Heart left ventricle (tissue), 16 donors: ENCODE data around the gene SAP30BP. TPM values are rescaled to one million over a fixed set of nuclear protein-coding genes. Genes with fewer than 3 reads are reported as not detected.

Experiments used
- ATAC-seq, 4 donors: fragments of 200-7000 bp; cut with Tn5 transposase; one replicate each; pipeline ENCODE4 v1.9.1; 2020 to 2022; ENCODE audit warnings: moderate library complexity in 4 of 4, mild to moderate bottlenecking in 3 of 4, moderate number of reproducible peaks in 1 of 4
- DNase-seq, 5 donors: peaks; one replicate each; pipeline ENCODE4 v3.0.0-alpha.2; 2020
- H3K27ac ChIP-seq, 12 donors: fragments of 200-600 bp; sonication (generic) in 4 of 12; one replicate each; pipeline versions ENCODE4 v1.5.0 to v1.8.0; 2016 to 2022; ENCODE audit warnings: mild to moderate bottlenecking in 2 of 12
- H3K27me3 ChIP-seq, 9 donors: fragments of 200-600 bp; sonication (generic) in 2 of 9; one replicate each; pipeline versions ENCODE4 v1.5.1 to v1.8.0; 2016 to 2022; ENCODE audit warnings: mild to moderate bottlenecking in 3 of 9
- H3K36me3 ChIP-seq, 9 donors: fragments of 200-600 bp; sonication (generic) in 2 of 9; one replicate each; pipeline versions ENCODE4 v1.5.0 to v1.8.0; 2018 to 2022; ENCODE audit warnings: mild to moderate bottlenecking in 2 of 9
- H3K4me1 ChIP-seq, 12 donors: fragments of 200-600 bp; sonication (generic) in 4 of 12; one replicate each; pipeline versions ENCODE4 v1.5.0 to v1.8.0; 2016 to 2022; ENCODE audit warnings: mild to moderate bottlenecking in 3 of 12
- H3K4me3 ChIP-seq, 12 donors: fragments of 200-600 bp; sonication (generic) in 4 of 12; one replicate each; pipeline versions ENCODE4 v1.5.0 to v1.8.0; 2017 to 2022; ENCODE audit warnings: mild to moderate bottlenecking in 9 of 12, moderate library complexity in 4 of 12
- H3K9me3 ChIP-seq, 12 donors: fragments of 200-600 bp; sonication (generic) in 4 of 12; one replicate each; pipeline versions ENCODE4 v1.5.0 to v1.8.0; 2016 to 2022; ENCODE audit warnings: mild to moderate bottlenecking in 1 of 12
- POLR2A ChIP-seq, 2 donors: fragments of 450-650 bp; IDR thresholded peaks; one replicate each; pipeline ENCODE4 v1.6.1; 2017; ENCODE audit warnings: antibody characterized with exemption in 2 of 2, mild to moderate bottlenecking in 2 of 2, moderate library complexity in 2 of 2
- WGBS, 4 donors: extraction: QIAGEN DNeasy Blood & Tissue Kit in 2 of 4; methylation state at CpG; one replicate each; pipeline versions ENCODE4 v1.1.5 to v1.1.7; 2013 to 2018; 5-methylcytosine and 5-hydroxymethylcytosine counted together
- intact Hi-C, 10 donors: fragments of 100-400 bp; cut with DNase I; formaldehyde crosslinking; loops; one replicate each; pipeline versions ENCODE4 v1.11.1 to v1.14.2; 2022
- polyA plus RNA-seq, 2 donors: library from polyadenylated mRNA; stranded (reverse); fragments of 200-250 nt; gene quantifications; one replicate each; pipeline ENCODE4 v1.2.3, GENCODE V29; 2013
- total RNA-seq, 9 donors: library from RNA; depleted of rRNA in 2 of 9; stranded (reverse); fragments of >200 nt in 2 of 9; fragmentation: NEBNext Ultra II Directional in 3 of 9; extraction: Animal tissue kit (Norgen Biotek cat#: 25700) in 3 of 9; gene quantifications; one replicate each; pipeline versions ENCODE4 v1.1.0 to v1.2.4, GENCODE V29; 2016 to 2023
- TF ChIP-seq, protein P1 (sequence below), 12 donors: fragments of 200-600 bp; sonication (generic) in 4 of 12; IDR thresholded peaks; one replicate each; pipeline versions ENCODE4 v1.5.0 to v1.8.0; 2018 to 2022; ENCODE audit warnings: antibody characterized with exemption in 12 of 12, mild to moderate bottlenecking in 5 of 12
- donor health status: ischemic (EF 13 %, LVEDD 7.1; RV severe dilation, severe dysfunction).
- donor health status: healthy with polysubstance abuse.
- donor health status: DM: no; HTN: yes; CAD: no.
- donor health status: DM: no; HTN: no; CAD: no.
- donor health status: ischemic (EF 25% LVEDD 6.9; RV normal size, moderate dysfunction).
- donor health status: ischemic (EF 25% LVEDD 5.7; RV mildly dilated, moderate dysfunction).
- donor health status: healthy.
- donor health status: DM: yes; HTN: yes; CAD: no.
- donor health status: ischemic (EF 35%, LVEDD 5.7; RV mildly dilated, moderate dysfunction).
- donor health status: nonischemic (EF 11% LVEDD 7.7; RV severe dilation, severe dysfunction).
- donor health status: DM: yes; HTN: yes; CAD: no.
- donor health status: PGD.
- donor health status: ischemic (EF 29% LVEDD 5.4; RV normal size, mild dysfunction).
- donor health status: nonischemic (EF 23%, LVEDD 6.1; RV moderate dilation, normal function).

Gene SAP30BP
- total and polyA plus RNA-seq, 11 donors: 40.9 to 121 (median 54.6) TPM

GRCh38 chr17:75631353-75631752 lies 35.8 kb upstream of the SAP30BP start:
- WGBS, 4 donors: 90 to 93% (median 91%) methylated on average over 16 to 27 of the region's 27 CpGs
- Histone ChIP-seq H3K27me3 (no peaks in the 10 kb centered on the region), H3K36me3 (peaks cover 0 to 35% (median 12%) of the 10 kb centered on the region in 9 donors), H3K4me3 (no peak overlapping the region), H3K4me1 (peaks cover 13 to 42% (median 23%) of the 10 kb centered on the region in 12 donors), H3K9me3 (no peaks in the 10 kb centered on the region), H3K27ac (no peak overlapping the region)
- intact Hi-C loops: loop anchor here in 3 of 10 donors (2.0 to 5.0 kb wide), 2 partner anchors 116 to 117 kb away; no protein-coding TSS in a partner anchor
- TF ChIP-seq, protein P1, sequence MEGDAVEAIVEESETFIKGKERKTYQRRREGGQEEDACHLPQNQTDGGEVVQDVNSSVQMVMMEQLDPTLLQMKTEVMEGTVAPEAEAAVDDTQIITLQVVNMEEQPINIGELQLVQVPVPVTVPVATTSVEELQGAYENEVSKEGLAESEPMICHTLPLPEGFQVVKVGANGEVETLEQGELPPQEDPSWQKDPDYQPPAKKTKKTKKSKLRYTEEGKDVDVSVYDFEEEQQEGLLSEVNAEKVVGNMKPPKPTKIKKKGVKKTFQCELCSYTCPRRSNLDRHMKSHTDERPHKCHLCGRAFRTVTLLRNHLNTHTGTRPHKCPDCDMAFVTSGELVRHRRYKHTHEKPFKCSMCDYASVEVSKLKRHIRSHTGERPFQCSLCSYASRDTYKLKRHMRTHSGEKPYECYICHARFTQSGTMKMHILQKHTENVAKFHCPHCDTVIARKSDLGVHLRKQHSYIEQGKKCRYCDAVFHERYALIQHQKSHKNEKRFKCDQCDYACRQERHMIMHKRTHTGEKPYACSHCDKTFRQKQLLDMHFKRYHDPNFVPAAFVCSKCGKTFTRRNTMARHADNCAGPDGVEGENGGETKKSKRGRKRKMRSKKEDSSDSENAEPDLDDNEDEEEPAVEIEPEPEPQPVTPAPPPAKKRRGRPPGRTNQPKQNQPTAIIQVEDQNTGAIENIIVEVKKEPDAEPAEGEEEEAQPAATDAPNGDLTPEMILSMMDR (IDR thresholded peaks at IDR 0.05): no peak
- TF ChIP-seq POLR2A (IDR thresholded peaks at IDR 0.05): no peak
- DNase-seq: peak in 1 of 5 donors; percentile 56
- no peak for ATAC-seq

- no peak for ATAC-seq
- no peaks in the 10 kb centered on the region for H3K9me3 ChIP-seq
- H3K27ac ChIP-seq: peak overlapping the region in 5 of 12 donors; percentile 34 to 89 (median 83)
- TF ChIP-seq POLR2A (IDR thresholded peaks at IDR 0.05): no peak
- TF ChIP-seq, protein P1 (IDR thresholded peaks at IDR 0.05): no peak
- peaks cover 0 to 25% (median 1%) of the 10 kb centered on the region in 9 donors for H3K36me3 ChIP-seq
- intact Hi-C loops: loop anchor here in 7 of 10 donors (2.0 to 5.0 kb wide), 5 partner anchors 20 to 118 kb away; no protein-coding TSS in a partner anchor
- 76 to 81% (median 78%) methylated on average over 11 to 12 of the region's 12 CpGs for WGBS, 4 donors
- peaks cover 13 to 52% (median 25%) of the 10 kb centered on the region in 12 donors for H3K4me1 ChIP-seq
- peak in 2 of 5 donors; percentile 23 to 46 for DNase-seq
- no peak overlapping the region for H3K4me3 ChIP-seq
- no peaks in the 10 kb centered on the region for H3K27me3 ChIP-seq
These were observed 34.7 kb upstream of the SAP30BP start for GRCh38 chr17:75632428-75632827.

- peaks cover 0 to 24% (median 0%) of the 10 kb centered on the region in 9 donors for H3K36me3 ChIP-seq
- peak; percentile 52 to 77 (median 68) for ATAC-seq
- H3K27ac ChIP-seq: peak within 1 kb of the TSS; percentile 58 to 95 (median 85)
- WGBS, 4 donors: 0 to 17% (median 13%) methylated on average over 12 to 19 of the region's 19 CpGs
- peak within 1 kb of the TSS in 10 of 12 donors; percentile 5 to 39 (median 26) for H3K4me3 ChIP-seq
- peak; percentile 86 to 93 (median 90) for DNase-seq
- no peaks in the 10 kb centered on the region for H3K27me3 ChIP-seq
- TF ChIP-seq, protein P1 (IDR thresholded peaks at IDR 0.05): peak; percentile 93 to 100 (median 98)
- no peak for TF ChIP-seq POLR2A (IDR thresholded peaks at IDR 0.05)
- intact Hi-C loops: loop anchor here in 9 of 10 donors (1.0 to 5.0 kb wide), 9 partner anchors 20 to 118 kb away; no protein-coding TSS in a partner anchor
- H3K9me3 ChIP-seq: no peaks in the 10 kb centered on the region
- H3K4me1 ChIP-seq: peaks cover 13 to 58% (median 25%) of the 10 kb centered on the region in 12 donors
These were observed 34.2 kb upstream of the SAP30BP start, which contains the start of gene SMIM5 for GRCh38 chr17:75632863-75633485. Gene SMIM5, plus strand, starts transcription at chr17:75633434. Its CDS starts 6,768 bp downstream, at chr17:75640202.
